HG03457 (cell line): Measurements from ENCODE around the gene PATE3.

ENCODE experiments used
- ATAC-seq: cut with Tn5 transposase; IDR thresholded peaks from one replicate; pipeline ENCODE4 v1.9.1; 2021; ENCODE audit warnings: moderate number of reproducible peaks; ENCODE audit not compliant: unreplicated experiment

The PATE3 gene, protein sequence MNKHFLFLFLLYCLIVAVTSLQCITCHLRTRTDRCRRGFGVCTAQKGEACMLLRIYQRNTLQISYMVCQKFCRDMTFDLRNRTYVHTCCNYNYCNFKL

DNA sequence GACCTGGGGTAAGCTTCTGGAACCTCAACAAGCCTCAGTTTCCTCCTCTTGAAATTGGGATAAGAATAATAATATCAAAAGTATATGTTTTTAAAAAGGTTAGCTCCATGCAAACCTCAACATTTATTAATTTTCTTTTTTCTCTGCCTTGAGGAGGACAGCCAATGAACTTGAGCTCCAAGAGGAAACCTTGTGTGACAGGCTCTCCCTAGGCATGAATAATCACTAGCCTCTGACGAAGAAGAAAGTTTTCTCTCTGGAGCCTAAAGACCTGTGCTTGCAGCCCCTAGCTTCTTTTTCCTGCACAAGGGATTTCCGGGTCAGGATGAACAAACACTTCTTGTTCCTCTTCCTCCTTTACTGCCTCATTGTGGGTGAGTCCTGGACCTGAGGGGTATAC, at the start of gene PATE3:
PATE3 (plus strand) TSS at position 301 of the 400 bp plus-strand sequence; CDS start at position 326, 25 bp downstream.
- ATAC-seq: no peak

DNA sequence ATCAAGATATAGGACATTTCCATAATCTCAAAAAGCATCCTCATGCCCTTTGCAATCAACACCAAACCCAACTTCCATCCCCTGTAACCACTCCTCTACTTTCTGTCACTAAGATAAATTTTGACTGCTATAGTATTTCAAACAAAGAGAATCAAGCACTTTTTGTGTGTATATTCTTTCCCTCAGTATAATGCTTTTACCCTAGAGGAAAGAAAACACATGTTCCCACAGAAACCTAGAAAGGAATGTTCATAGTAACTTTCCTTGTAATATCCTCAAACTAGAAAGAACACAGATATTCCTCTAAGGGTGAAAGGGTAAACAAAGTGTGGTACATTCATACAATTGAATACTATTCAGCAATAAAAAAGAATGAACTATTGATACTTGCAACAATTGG, 47.3 kb upstream of the PATE3 start:
- no peak for ATAC-seq

DNA sequence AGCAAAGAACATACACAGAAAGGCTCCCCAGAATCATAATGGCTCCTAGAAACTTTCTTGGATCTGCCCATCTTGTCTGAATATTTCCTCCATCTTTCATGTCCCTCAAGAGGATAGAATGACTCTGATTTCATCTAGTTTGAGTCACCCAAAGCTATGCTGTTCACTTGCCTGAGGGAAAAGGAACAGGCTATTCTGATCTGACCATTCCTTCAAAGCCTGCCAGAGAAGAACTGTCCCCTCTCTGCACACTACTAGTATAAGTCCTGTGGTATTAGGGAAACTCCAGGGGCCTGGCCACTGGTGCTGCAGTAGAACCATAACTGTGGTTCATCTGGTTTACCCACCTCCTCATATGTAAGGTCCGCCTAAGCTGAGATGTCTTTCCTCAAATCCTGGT, 44.2 kb upstream of the PATE3 start:
- no peak for ATAC-seq

DNA sequence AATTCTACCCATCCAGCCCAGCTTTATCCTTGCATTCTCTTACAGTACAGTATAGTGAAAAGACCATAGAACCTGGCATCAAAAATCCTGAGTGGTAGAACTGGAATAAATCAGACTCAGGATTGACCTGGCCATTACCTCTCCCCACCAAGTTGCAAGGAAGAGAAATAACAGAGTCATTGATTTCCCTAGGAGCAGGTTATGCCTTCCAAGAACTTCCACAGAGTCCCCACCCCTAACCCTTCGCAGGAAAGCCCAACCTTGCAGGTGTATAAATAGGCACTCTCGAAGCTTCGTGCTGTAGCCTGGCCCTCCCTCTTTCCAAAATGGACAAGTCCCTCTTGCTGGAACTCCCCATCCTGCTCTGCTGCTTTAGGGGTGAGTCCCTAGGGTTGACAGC, 41.9 kb upstream of the PATE3 start, which contains the start of gene PATE1:
PATE1 (plus strand) TSS at position 301 of the 400 bp plus-strand sequence; CDS start at position 327, 26 bp downstream.
- no peak for ATAC-seq

DNA sequence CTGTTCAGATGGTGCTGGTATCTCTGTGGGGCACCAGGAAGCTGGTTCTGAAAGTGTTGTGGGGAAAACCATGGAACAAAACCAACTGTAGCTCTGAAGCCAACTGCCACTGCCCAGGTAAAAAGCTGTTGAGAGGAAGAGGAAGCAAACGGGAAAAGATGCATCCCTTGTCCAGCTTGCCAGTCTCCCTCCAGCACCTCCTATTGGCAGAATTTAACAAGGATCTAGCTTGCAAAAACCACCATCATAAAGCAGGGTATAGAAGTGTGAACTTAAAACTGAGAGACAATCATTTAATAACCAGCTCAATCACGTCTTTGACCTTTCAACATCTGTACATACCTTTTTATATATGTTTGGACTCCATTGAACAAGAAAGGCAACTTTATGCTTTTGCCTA, 37.3 kb upstream of the PATE3 start:
- ATAC-seq: no peak

DNA sequence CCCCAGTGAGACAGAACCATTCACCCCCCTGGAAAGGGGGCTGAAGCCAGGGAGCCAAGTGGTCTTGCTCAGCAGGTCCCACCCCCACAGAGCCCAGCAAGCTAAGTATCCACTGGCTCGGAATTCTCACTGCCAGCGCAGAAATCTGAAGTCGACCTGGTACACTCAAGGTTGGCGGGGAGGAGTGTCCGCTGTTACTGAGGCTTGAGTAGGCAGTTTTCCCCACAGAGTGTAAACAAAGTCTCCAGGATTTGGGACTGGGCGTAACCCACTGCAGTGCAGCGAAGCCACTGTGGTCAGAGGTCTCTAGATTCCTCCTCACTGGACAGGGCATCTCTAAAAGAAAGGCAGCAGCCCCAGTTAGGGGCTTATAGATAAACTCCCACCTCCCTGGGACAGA, 31.9 kb upstream of the PATE3 start:
- ATAC-seq: no peak

DNA sequence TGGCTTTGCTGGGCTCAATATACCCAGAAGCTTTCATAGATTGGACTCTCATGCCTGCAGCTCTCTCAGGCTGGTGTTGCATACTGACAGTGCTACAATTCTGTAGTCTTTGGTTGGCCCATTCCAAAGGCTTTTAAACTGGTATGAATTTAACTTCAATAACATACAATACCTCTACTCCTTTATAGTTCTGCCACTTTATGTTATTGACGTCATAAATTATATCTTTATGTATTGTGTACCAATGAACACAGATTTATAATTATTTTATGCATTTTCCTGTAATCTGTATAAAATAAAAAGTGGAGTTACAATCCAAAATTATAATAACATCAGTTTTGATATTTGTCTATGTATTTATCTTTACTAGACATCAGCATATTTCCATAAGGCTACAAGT, 25.5 kb upstream of the PATE3 start:
- no peak for ATAC-seq

DNA sequence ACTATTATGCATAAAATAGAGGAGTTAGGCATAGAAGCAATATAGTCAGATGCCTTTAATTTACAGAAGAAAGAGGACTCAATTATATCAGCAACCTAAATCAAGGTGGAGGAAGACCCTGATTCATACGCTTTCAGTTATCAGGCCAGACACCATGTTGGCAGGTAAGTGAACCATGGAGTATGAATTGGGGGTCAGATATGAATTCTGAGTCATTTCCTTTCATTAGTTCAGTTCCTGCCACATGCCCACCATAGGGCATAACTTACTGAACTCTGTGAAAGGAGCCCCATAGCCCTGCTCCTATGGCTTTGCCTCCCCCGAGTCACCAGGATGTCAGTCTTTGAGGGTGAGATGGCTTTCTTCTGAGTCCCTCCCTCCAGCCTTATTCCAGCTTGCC, 24.4 kb upstream of the PATE3 start:
- no peak for ATAC-seq

DNA sequence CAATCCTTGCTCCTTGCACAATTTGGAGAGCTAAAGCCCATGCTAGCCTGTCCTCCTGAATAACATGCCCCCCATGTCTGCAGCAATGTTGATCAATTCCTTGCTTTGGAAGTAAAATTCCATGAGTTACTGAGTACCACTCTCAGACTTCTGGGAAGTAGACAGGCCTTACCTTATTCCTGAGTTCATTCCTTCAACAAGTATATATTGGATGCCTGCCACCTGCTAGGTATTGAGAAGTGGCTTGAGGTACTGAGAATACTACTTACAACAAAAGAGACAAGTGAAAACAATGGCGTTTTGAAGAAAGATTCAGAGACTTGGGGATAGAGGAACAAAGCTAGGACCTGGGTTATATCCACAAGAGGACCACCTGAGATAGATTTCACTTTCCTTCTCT, 21.7 kb upstream of the PATE3 start:
- no peak for ATAC-seq

DNA sequence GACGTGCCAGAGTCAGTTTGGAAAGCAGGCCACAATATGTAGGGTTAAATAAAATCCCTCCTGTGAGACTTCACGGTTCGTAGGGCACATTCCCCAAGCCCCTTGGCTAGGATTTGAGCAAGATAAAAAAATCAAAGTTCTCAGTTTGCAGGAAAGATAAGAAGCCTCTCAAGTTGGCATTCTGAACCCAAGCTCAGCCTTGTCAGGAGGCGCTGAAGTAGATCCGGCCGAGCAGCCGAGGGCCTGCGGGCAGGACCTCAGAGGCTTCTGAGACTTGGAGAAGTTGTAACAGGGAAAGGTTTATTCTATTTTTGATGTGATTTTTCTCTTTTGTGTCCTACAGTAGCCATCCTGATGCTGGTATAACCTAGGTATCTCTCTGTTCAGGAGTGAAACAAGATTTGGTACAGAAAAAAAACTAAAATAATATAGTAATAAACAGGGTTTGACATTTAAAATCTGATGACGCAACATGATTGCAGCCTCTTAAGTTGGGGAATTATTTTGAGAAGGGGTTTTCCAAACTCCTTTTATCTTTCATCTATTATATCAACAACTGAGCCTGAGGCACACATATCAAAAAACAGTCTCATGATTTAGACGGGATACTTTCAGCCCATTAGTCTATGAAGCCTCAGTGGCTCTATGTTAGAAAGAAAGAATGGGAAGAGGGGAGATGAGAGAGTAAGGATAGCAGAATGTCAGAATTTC, 19.4 kb upstream of the PATE3 start:
- no peak for ATAC-seq

DNA sequence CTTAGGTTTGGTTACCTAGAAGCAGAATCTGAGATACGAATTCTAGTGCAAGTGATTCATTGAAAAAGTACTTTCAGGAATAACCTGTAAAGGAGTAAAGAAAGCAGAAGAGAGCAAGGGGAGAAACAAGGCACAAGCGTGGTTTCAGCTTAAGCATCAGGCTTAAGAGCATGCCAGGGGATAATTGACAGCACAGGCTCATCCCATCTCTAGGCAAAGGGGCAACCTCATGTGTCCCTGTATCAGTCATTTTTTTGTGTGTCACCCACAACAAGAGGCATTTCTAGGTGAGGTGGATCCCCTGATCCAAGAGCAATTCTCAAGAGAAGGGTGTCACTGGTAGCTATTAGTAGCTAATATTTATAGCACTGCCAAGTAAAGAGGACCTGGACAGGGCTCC, 17.3 kb upstream of the PATE3 start:
- no peak for ATAC-seq

DNA sequence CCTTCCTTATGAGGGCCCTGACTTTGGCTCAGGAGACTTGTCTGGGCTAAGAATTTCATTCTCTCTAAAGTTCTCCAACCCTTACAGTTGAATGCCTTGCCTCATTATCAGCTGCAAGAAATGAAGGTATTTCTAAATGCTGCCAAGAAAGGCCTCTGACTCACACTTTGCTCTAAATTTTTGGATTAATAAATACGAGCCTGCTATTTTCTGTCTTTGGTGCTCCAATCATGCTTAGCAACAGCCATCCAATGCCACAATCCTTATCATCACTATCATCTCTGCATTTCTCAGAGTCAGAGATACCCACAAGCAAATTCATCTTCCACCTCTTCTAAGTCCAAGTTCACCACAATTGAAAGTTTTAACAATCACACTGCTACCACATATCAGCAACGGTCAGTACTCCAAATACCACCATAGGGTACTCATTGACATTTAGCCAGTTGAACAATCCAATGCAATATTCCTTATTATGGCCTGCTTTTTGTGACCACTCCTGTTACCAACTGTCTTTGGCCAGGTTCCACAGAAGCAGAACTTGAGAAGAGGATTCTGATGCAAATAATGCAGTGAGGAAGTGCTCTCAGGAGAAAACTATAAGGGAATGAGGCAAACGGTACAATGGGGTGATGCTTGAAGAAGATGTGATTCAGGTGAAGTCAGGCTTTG, 15.0 kb upstream of the PATE3 start:
- ATAC-seq: no peak

DNA sequence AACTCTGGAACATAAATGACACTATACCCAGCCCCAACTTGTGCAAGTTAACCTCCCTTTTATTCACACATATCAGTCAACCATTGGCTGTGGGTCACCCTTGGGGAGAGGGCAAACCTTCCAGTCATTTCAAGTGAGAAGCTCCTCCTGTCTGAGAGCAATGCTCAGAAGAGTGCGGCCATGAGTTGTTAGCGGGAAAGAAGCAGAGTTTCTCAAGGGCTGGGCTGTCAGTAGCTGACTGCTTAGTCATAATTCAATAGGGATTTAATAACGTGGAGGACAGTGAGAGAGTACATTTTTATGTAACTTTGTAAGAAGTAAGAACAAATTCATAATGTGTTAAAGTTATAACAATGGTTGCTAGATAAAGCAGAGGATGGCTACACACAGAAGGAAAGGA, 14.4 kb upstream of the PATE3 start:
- no peak for ATAC-seq

DNA sequence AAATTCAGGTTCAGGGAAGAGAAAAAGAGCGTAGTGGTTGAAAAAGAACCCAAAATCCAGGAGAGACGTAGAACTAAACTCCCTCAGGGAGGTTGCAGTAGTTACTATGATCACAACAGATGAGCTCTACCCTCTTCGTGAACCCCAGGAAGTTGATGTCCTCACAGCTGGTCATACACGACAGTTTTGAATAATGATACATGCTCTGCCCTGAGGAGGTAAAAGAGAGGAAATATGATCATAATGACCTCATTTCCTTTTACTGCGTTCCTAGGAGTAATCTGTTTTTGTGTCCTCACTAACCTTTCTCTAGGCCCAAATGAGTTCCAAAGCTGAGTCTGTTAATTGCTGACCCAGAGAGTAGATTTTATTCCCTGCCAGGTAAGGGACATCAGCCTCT, 10.6 kb upstream of the PATE3 start:
- ATAC-seq: no peak

DNA sequence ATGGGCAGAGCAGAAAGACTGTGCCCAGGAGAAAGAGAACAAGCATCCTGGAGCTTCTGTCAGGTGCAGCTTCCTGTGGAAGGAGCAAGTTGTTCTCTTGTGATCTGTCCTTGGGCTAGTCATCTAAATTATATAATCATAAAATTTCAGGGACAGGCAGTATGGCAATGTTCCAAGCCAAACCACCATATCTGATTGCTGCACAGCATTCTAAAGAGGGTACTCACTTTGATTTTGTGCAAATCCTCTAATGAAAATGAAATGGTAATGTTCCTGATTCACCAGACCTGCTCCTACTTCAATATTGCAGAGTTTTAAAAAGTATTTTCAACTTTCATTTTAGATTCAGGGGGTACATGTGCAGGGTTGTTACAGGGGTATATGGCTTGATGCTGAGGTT, 9.2 kb upstream of the PATE3 start, which contains the start of gene PATE2:
PATE2 (minus strand) TSS at position 101 of the 400 bp plus-strand sequence; CDS start at position 46, 55 bp downstream.
- no peak for ATAC-seq

DNA sequence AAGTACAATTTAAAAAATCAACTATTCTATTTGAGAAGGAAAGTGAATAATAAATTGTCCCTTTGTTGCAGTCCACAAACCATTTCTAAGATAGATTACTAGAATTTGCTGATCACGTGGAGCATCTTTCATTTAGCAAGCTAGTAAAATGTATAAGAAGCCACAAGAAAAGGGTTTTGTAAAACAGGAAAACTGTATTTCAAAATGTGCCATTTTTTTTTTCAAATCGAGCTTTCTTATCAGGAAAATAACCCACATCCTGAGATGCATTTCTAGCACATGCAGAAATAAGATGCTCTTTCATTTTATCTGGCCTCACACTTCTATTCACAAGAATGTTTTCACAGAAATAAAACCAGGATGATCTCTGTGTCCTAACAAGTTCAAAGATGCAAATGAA, 3.2 kb upstream of the PATE3 start:
- no peak for ATAC-seq

DNA sequence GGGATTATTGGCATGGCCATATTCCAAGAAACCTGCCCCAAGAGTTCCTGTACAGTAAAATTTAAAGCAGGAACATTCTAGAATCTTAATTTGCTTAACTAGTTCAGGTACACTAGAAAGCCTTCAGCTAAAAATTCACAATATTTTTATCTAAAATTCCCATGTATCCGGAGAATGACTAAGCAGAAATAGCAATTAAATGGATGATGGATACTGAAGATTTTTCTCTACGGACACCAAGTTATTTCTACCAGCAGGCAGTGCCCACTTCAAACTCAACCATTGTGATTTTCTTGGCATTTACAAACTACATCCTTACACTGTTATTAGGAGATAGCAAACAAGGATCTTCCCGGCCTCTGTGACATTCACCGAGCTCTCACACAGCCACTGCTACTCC, 2.9 kb downstream of the PATE3 start:
- ATAC-seq: no peak

DNA sequence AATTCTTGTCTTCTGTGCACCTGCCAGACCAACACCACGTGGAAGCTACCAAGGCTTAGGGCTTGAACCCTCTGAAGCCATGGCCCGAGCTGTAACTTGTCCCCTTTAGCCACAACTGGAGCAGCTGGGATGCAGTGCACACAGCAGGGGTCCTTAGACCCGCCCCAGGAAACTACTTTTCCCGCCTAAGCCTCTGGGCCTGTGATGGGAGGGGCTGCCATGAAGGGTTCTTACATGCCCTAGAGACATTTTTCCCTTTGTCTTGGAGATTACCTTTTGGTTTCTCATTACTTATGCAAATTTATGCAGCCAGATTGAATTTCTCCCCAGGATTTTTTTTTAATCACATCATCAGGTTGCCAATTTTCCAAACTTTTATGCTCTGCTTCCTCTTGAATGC, 9.7 kb downstream of the PATE3 start:
- no peak for ATAC-seq

DNA sequence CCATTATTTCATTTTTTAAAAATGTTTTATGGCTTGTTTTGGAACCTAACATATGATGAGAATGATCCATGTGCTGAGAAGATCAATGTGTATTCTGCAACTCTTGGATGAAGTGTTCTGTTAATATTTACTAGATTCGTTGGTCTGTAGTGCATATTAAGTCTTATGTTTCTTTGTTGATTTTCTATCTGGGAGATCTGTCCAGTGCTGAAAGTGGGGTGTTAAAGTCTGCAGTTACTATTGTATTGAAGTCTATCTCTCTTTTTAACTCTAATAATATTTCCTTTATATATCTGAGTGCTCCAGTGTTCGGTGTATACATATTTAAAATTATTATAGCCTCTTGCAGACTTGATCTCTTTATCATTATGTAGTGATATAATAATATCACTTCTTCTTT, 11.9 kb downstream of the PATE3 start:
- no peak for ATAC-seq

DNA sequence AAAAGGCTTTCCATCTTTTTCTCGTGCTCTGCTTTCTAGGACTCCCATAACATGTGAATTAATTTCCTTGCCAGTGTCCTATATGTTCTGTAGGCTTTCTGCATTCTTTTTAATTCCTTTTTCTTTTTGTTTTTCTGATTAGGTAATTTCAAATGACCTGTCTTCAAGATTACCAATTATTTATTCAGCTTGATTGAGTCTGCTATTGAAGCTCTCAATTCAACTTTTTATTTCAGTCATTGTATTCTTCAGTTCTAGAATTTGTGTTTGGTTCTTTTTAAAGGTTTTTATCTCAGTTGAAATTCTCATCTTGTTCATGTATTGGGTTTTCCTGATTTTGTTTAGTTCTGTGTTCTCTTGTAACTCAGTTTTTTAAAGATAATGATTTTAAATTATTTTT, 14.5 kb downstream of the PATE3 start:
- ATAC-seq: no peak

DNA sequence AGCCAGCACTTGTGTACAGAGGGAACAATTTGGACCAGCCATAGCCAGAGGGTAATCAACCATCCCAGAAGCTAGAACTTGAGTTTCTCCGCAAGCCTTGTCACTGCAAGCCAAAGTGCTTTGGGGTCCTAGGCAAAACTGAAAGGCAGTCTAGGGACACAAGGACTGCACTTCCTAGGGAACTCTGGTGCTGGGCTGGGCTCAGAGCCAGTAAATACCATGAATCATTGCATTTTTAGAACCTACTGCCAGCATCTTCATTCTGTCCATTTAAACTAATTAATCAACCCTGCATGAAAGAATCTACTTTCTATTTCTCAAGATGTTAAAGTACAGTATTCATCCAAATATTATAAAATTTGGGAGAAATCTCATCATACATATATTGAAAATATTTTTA, 20.0 kb downstream of the PATE3 start:
- no peak for ATAC-seq

DNA sequence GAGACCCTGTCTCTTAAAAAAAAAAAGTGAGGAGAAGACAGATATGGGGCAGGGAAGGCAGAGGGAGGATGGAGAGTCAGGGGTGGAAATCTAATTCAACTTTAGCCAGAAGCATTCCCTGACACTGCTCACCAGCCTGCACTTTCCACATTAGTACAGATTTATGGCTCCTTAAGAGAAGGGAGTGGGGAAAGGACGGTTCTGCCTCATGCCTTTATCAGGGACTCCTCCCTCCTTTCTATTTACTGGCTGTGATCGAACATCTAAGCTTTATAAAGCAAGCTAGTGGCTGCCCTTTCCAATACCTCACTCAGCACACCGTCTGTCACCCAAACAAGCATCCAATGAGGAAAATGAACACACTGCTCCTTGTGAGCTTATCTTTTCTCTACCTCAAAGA, 45.1 kb downstream of the PATE3 start, which contains the start of gene PATE4:
PATE4 (plus strand) TSS at position 301 of the 400 bp plus-strand sequence; CDS start at position 345, 44 bp downstream.
- ATAC-seq: no peak
